ENCODE data around the gene CALML5. TPM values are rescaled to one million over a fixed set of nuclear protein-coding genes. Genes with fewer than 3 reads are reported as not detected.

CALML5 gene
- total and polyA plus RNA-seq, 2 of the 4 experiments (the other 2 are of a cell fraction) = not detected

GRCh38 chr10:5478694-5479305 is 20.6 kb downstream of the CALML5 start:
- no peak overlapping the region for H2BK15ac ChIP-seq (ENCODE audit: low read depth, low read length)
- no peak overlapping the region for H3K56ac ChIP-seq (ENCODE audit: extremely low read depth, insufficient read depth, low read length)
- H3K9me3 ChIP-seq (ENCODE audit: control insufficient read depth, insufficient read depth, low read length) = no peaks in the 10 kb centered on the region
- H2BK5ac ChIP-seq (ENCODE audit: low read depth, low read length, poor library complexity, severe bottlenecking) = no peak overlapping the region
- TF ChIP-seq MAFK (IDR thresholded peaks at IDR 0.05; ENCODE audit: low read depth, low read length) = no peak
- TF ChIP-seq CEBPB (IDR thresholded peaks at IDR 0.05; ENCODE audit: low read depth, low read length) = no peak
- no peak for TF ChIP-seq RCOR1 (IDR thresholded peaks at IDR 0.05; ENCODE audit: insufficient replicate concordance, low read length)
- TF ChIP-seq MAZ (IDR thresholded peaks at IDR 0.05; ENCODE audit: borderline replicate concordance, low read depth, low read length) = no peak
- TF ChIP-seq FOS (IDR thresholded peaks at IDR 0.05; ENCODE audit: low read depth, low read length) = no peak
- no peak for TF ChIP-seq BHLHE40 (IDR thresholded peaks at IDR 0.05; ENCODE audit: low read depth, low read length)
- no peak for TF ChIP-seq USF2 (IDR thresholded peaks at IDR 0.05; ENCODE audit: low read depth, low read length)
- TF ChIP-seq CTCF (conservative IDR thresholded peaks at IDR 0.05; ENCODE audit: low read depth, low read length) = no peak
- H2BK20ac ChIP-seq (ENCODE audit: low read depth, low read length) = no peak overlapping the region
- H3K27me3 ChIP-seq (ENCODE audit: control insufficient read depth, insufficient read depth, low read length) = no peaks in the 10 kb centered on the region
- H3K9ac ChIP-seq (ENCODE audit: low read depth, low read length) = no peak overlapping the region
- in situ Hi-C loops (cut with MboI; ENCODE audit: low sequenced_read_pairs) (no loop called here), dilution Hi-C loops (cut with HindIII; ENCODE audit: low sequenced_read_pairs, unreplicated experiment) (no loop called here), intact Hi-C loops (cut with micrococcal nuclease) (no loop called here)
- H2AK5ac ChIP-seq (ENCODE audit: low read depth, low read length) = no peak overlapping the region
- ChIA-PET CTCF (no interaction called here), POLR2A (ENCODE audit: unreplicated experiment) (no interaction called here)
- H2BK120ac ChIP-seq (ENCODE audit: low read depth, low read length) = no peak overlapping the region
- no peak overlapping the region for H3K4me3 ChIP-seq (ENCODE audit: insufficient read depth, low read depth, low read length)
- 86% methylated on average over 12 of the region's 18 CpGs; no CpG with 5 or more reads in 1 of the 2 experiments for WGBS, 2 experiments (ENCODE audit: extremely low coverage in 2 of 2, insufficient read length in 1 of 2)
- no peaks in the 10 kb centered on the region; the same call in 1 of the 2 replicates for H3K4me1 ChIP-seq (ENCODE audit: control insufficient read depth, insufficient read depth, low read length)
- no peaks in the 10 kb centered on the region for H3K9me1 ChIP-seq (ENCODE audit: insufficient read depth, low read length)
- no peak overlapping the region for H3K14ac ChIP-seq (replicated peaks; ENCODE audit: low read depth, low read length)
- H3K23ac ChIP-seq (ENCODE audit: low read depth, low read length) = no peak overlapping the region
- DNase-seq = no peak
- BruUV-seq (replicated peaks) = no TSS peak
- no peaks in the 10 kb centered on the region for H3K36me3 ChIP-seq (ENCODE audit: control insufficient read depth, insufficient read depth, low read length)
- H3K4ac ChIP-seq (ENCODE audit: low read depth, low read length) = no peak overlapping the region
- no peaks in the 10 kb centered on the region for H3K79me1 ChIP-seq (ENCODE audit: low read depth in 1 of 2, low read length in 2 of 2)
- H3K27ac ChIP-seq (ENCODE audit: insufficient read depth, low read length) = no peak overlapping the region
- ATAC-seq (ENCODE audit: low read depth) = no peak
- no peak overlapping the region for H3K18ac ChIP-seq (ENCODE audit: low read depth, low read length)
- no peak overlapping the region for H4K91ac ChIP-seq (ENCODE audit: insufficient read depth, low read depth, low read length)
- H4K5ac ChIP-seq (ENCODE audit: low read depth, low read length) = no peak overlapping the region
- no peaks in the 10 kb centered on the region for H4K20me1 ChIP-seq (ENCODE audit: insufficient read depth, low read length)
- no peak overlapping the region for H4K8ac ChIP-seq (ENCODE audit: low read depth in 2 of 2, low read length in 2 of 2)
- H3K4me2 ChIP-seq (ENCODE audit: low read depth, low read length) = no peak overlapping the region
- H2AK9ac ChIP-seq (replicated peaks; ENCODE audit: low read depth, low read length, poor library complexity) = no peak overlapping the region
- no peak overlapping the region for H2AFZ ChIP-seq (replicated peaks; ENCODE audit: low read length, poor library complexity)

All from IMR-90 (cell line).